Activated CD4-positive, alpha-beta T cell treated with anti-CD3 and anti-CD28 coated beads for 48 hours (primary cell): ENCODE data around the gene ARL3.
"Not testable (repeated sequence)": the region's sequence is repeated elsewhere in the genome, so short reads cannot be mapped to it uniquely, and the experiment has no call there.

Source experiments
- DNase-seq: peaks from one replicate; pipeline ENCODE4 v3.0.0-alpha.2; 2020

The ARL3 gene

GRCh38 chr10:102670065-102670670 lies 44.0 kb downstream of the ARL3 start:
- DNase-seq: no peak

- no peak for DNase-seq
Observed at GRCh38 chr10:102669206-102670064, 44.8 kb downstream of the ARL3 start.

GRCh38 chr10:102668326-102669107 lies 45.7 kb downstream of the ARL3 start:
- no peak for DNase-seq

- not testable (repeated sequence) for DNase-seq
Observed at GRCh38 chr10:102667411-102667810, 46.8 kb downstream of the ARL3 start.

- no peak for DNase-seq
Observed at GRCh38 chr10:102665904-102666509, 48.2 kb downstream of the ARL3 start.

- DNase-seq: no peak
Observed at GRCh38 chr10:102661658-102662028, 52.6 kb downstream of the ARL3 start.

- peak; percentile 82 for DNase-seq
Observed at GRCh38 chr10:102660888-102661657, 53.1 kb downstream of the ARL3 start.

- DNase-seq: no peak
Observed at GRCh38 chr10:102658802-102659201, 55.4 kb downstream of the ARL3 start.

- DNase-seq: no peak
Observed at GRCh38 chr10:102657984-102658724, 56.0 kb downstream of the ARL3 start.

GRCh38 chr10:102657451-102657850 lies 56.7 kb downstream of the ARL3 start:
- DNase-seq: no peak

- DNase-seq: no peak
Observed at GRCh38 chr10:102656791-102657371, 57.3 kb downstream of the ARL3 start.

GRCh38 chr10:102656026-102656425 lies 58.2 kb downstream of the ARL3 start:
- no peak for DNase-seq

- DNase-seq: no peak
Observed at GRCh38 chr10:102654969-102655368, 59.2 kb downstream of the ARL3 start.

GRCh38 chr10:102654566-102654965 lies 59.6 kb downstream of the ARL3 start:
- no peak for DNase-seq

GRCh38 chr10:102653060-102653459 lies 61.1 kb downstream of the ARL3 start:
- DNase-seq: no peak

- DNase-seq: no peak
Observed at GRCh38 chr10:102652170-102652916, 61.9 kb downstream of the ARL3 start.

- DNase-seq: no peak
Observed at GRCh38 chr10:102651455-102652169, 62.6 kb downstream of the ARL3 start.

GRCh38 chr10:102650655-102651454 lies 63.3 kb downstream of the ARL3 start:
- DNase-seq: no peak
